ENCODE results near the gene PFN1. TPM values are rescaled to one million over a fixed set of nuclear protein-coding genes. Genes with fewer than 3 reads are reported as not detected.
"Not testable (repeated sequence)": the region's sequence is repeated elsewhere in the genome, so short reads cannot be mapped to it uniquely, and the experiment has no call there.

Gene PFN1
- total and polyA plus RNA-seq, 9 donors = 201 to 542 (median 323) TPM

DNA sequence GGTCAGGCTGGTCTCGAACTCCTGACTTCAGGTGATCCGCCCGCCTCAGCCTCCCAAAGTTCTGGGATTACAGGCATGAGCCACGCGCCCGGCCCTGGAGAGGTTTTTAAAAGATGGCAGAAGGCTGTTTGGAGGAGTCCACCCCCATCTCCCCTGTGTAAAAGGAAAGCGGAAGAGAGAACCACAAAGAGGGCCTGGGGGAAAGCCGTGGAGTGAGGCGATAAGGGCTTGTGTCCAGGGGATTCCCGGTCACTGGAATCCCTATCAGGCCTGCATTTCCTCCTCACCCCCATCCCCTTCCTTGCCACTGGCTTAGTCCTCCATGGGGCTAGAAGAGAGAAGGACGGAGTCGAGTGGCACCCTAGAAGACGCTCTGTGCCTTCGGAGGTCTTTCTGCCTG, 16.4 kb downstream of the PFN1 start, which contains the start of gene GP1BA:
Gene GP1BA (plus strand): TSS at position 315 of the 400 bp plus-strand sequence. CDS start 328 bp downstream, outside the sequence.
- 78 to 84% (median 78%) methylated on average over 14 of the region's 14 CpGs for WGBS, 3 donors
- H3K4me3 ChIP-seq = no peak within 1 kb of the TSS
- no peak for TF ChIP-seq POLR2A (IDR thresholded peaks at IDR 0.05)
- peaks cover 1% of the 10 kb centered on the region for H3K4me1 ChIP-seq (ENCODE audit: insufficient read depth)
- DNase-seq = no peak
- intact Hi-C loops (cut with DNase I) = no loop called here
- no peaks in the 10 kb centered on the region for H3K36me3 ChIP-seq
- H3K27ac ChIP-seq = no peak within 1 kb of the TSS
- no peaks in the 10 kb centered on the region for H3K9me3 ChIP-seq
- no peaks in the 10 kb centered on the region for H3K27me3 ChIP-seq

DNA sequence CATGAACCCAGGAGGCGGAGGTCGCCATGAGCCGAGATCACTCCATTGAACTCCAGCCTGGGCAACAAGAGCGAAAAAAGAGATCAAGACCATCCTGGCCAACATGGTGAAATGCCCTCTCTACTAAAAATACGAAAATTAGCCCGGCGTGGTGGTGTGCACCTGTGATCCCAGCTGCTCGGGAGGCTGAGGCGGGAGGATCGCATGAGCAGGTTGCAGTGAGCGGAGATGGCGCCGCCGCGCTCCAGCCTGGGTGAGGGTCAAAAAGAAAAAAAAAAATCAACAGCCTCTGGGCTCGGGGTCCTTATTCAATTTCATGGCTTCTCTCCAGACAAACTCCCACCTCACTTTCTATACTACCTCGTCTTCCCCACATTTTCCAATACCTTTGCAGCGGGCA, 19.4 kb downstream of the PFN1 start:
- WGBS, 3 donors = 94 to 96% (median 95%) methylated on average over 18 of the region's 18 CpGs
- no peaks in the 10 kb centered on the region for H3K9me3 ChIP-seq
- no peaks in the 10 kb centered on the region for H3K36me3 ChIP-seq
- no peak for DNase-seq
- no peaks in the 10 kb centered on the region for H3K4me1 ChIP-seq (ENCODE audit: insufficient read depth)
- H3K27ac ChIP-seq = no peak overlapping the region
- intact Hi-C loops (cut with DNase I) = no loop called here
- no peak overlapping the region for H3K4me3 ChIP-seq
- H3K27me3 ChIP-seq = no peaks in the 10 kb centered on the region
- no peak for TF ChIP-seq EP300 (IDR thresholded peaks at IDR 0.05)
- TF ChIP-seq, protein P1, sequence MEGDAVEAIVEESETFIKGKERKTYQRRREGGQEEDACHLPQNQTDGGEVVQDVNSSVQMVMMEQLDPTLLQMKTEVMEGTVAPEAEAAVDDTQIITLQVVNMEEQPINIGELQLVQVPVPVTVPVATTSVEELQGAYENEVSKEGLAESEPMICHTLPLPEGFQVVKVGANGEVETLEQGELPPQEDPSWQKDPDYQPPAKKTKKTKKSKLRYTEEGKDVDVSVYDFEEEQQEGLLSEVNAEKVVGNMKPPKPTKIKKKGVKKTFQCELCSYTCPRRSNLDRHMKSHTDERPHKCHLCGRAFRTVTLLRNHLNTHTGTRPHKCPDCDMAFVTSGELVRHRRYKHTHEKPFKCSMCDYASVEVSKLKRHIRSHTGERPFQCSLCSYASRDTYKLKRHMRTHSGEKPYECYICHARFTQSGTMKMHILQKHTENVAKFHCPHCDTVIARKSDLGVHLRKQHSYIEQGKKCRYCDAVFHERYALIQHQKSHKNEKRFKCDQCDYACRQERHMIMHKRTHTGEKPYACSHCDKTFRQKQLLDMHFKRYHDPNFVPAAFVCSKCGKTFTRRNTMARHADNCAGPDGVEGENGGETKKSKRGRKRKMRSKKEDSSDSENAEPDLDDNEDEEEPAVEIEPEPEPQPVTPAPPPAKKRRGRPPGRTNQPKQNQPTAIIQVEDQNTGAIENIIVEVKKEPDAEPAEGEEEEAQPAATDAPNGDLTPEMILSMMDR (IDR thresholded peaks at IDR 0.05) = no peak
- TF ChIP-seq POLR2A (IDR thresholded peaks at IDR 0.05) = no peak

DNA sequence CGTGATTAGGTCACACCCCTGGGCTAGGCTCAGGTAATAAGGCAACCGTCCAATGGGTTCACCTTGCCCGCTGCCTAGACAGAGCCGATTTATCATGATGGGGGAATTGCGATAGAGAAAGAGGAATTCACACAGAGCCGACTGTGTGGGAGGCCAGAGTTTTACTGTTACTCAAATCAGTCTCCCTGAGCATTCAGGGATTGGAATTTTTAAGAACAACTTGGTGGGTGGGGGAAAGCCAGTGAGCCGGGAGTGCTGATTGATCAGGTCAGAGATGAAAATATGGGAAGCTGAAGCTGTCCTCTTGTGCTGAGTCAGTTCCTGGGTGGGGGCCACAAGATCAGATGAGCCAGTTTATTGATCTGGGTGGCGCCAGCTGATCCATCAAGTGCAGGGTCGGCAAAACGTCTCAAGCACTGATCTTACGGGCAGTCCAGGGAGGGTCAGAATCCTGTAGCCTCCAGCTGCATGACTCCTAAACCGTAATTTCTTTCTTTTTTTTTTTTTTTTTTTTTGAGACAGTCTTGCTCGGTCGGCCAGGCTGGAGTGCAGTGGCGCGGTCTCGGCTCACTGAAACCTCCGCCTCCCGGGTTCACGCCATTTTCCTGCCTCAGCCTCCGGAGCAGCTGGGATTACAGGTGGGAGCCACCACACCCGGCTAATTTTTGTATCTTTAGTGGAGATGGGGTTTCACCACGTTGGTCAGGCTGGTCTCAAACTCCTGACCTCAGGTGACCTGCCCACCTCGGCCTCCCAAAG, 21.6 kb downstream of the PFN1 start:
- H3K27ac ChIP-seq; H3K27me3 ChIP-seq; H3K9me3 ChIP-seq; intact Hi-C loops (cut with DNase I); H3K4me1 ChIP-seq (ENCODE audit: insufficient read depth); H3K36me3 ChIP-seq; H3K4me3 ChIP-seq; DNase-seq: not testable (repeated sequence)
- WGBS, 3 donors = 55 to 73% (median 70%) methylated on average over 24 of the region's 24 CpGs

DNA sequence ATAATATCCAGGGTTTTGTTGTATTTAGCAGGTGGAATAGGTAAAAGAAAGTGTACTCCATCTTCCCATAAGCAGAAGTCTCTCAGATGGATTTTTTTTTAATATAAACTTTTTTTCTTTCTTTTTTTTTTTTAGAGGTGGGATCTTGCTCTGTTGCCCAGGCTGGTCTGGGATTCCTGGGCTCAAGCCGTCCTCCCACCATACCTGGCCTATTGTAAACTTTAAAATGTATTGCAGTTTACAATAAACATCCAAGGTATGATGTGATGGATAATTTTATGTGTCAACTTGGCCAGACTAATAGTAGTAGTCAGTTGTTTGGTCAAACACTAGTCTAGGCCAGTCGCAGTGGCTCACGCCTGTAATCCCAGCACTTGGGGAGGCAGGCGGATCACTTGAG, 27.0 kb downstream of the PFN1 start:
- Histone ChIP-seq H3K27ac (no peak overlapping the region), H3K4me1 (ENCODE audit: insufficient read depth) (no peaks in the 10 kb centered on the region), H3K4me3 (no peak overlapping the region), H3K27me3 (no peaks in the 10 kb centered on the region), H3K9me3 (no peaks in the 10 kb centered on the region), H3K36me3 (no peaks in the 10 kb centered on the region)
- DNase-seq = no peak
- no peak for TF ChIP-seq EP300 (IDR thresholded peaks at IDR 0.05)
- TF ChIP-seq, protein P1 (IDR thresholded peaks at IDR 0.05) = no peak
- no peak for TF ChIP-seq POLR2A (IDR thresholded peaks at IDR 0.05)
- intact Hi-C loops (cut with DNase I) = no loop called here
- 88 to 93% (median 93%) methylated on average over 4 of the region's 4 CpGs for WGBS, 3 donors

DNA sequence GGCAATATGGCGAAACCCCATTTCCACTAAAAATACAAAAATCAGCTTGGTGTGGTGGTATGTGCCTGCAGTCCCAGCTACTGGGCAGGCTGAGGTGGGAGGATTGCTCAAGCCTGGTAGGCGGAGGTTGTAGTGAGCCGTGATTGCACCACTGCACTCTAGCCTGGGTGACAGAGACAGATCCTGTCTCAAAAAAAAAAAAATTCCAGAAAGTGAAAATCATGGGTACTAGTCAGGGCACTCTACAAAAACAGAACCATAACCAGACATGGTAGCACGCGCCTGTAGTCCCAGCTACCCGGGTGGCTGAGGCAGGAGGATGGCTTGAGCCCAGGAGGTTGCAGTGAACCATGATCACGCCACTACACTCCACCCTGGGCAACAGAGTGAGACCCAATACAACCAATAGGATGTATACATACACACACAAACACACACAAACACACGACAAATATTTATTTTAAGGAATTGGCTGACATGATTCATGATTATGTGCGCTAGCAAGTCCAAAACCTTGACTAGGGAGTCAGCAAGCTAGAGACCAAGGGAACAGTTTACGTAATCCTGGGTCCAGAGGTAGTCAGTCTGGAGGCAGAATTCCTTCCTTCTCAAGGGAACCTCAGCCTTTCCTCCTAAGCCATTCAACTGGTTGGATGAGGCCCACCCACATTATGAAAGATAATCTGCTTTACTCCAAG, 27.8 kb downstream of the PFN1 start:
- 79 to 87% (median 83%) methylated on average over 10 of the region's 10 CpGs for WGBS, 3 donors
- TF ChIP-seq, protein P1 (IDR thresholded peaks at IDR 0.05) = no peak
- TF ChIP-seq POLR2A (IDR thresholded peaks at IDR 0.05) (no peak), EP300 (IDR thresholded peaks at IDR 0.05) (no peak)
- intact Hi-C loops (cut with DNase I) = no loop called here
- Histone ChIP-seq H3K4me1 (ENCODE audit: insufficient read depth) (no peaks in the 10 kb centered on the region), H3K27me3 (no peaks in the 10 kb centered on the region), H3K36me3 (no peaks in the 10 kb centered on the region), H3K4me3 (no peak overlapping the region), H3K27ac (no peak overlapping the region), H3K9me3 (no peaks in the 10 kb centered on the region)
- no peak for DNase-seq

Data from ovary (tissue), 9 donors.